GM19043 (cell line): ENCODE results near the gene CIP2A.
"Not testable (repeated sequence)": the region's sequence is repeated elsewhere in the genome, so short reads cannot be mapped to it uniquely, and the experiment has no call there.

ENCODE experiments used
- ATAC-seq: cut with Tn5 transposase; IDR thresholded peaks from one replicate; pipeline ENCODE4 v1.9.1; 2021; ENCODE audit warnings: low read depth; ENCODE audit not compliant: unreplicated experiment

Gene CIP2A

GRCh38 chr3:108589081-108589997 is at the start of gene CIP2A, which contains the start of gene DZIP3:
Gene CIP2A, minus strand, starts transcription at chr3:108589438. Its CDS starts 63 bp downstream, at chr3:108589375.
Gene DZIP3, plus strand, starts transcription at chr3:108589722. Its CDS starts 15,685 bp downstream, at chr3:108605407.
- peak; percentile 93 for ATAC-seq

DNA sequence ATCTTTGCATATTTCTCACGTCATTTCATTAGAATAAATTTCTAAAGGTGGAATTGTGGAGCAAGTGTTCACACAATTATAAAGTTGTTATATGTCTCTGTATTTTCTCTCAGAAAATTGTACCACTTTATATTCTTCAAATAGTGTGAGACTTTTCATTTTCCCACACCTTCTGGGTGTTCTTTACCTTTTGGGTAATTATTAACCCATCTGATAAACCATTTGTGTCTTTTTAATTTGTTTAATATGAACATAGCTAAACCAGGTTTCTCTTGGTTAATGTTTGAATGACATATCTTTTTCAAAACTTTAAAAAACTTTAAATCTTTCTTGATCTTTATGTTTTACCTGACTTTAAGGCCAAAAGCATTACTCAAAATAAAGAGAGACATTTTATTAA is 40.7 kb upstream of the CIP2A start:
- ATAC-seq, result no peak

GRCh38 chr3:108623504-108623903 is 34.3 kb upstream of the CIP2A start:
- ATAC-seq, result no peak

GRCh38 chr3:108620250-108620649 is 31.0 kb upstream of the CIP2A start:
- ATAC-seq, result no peak

DNA sequence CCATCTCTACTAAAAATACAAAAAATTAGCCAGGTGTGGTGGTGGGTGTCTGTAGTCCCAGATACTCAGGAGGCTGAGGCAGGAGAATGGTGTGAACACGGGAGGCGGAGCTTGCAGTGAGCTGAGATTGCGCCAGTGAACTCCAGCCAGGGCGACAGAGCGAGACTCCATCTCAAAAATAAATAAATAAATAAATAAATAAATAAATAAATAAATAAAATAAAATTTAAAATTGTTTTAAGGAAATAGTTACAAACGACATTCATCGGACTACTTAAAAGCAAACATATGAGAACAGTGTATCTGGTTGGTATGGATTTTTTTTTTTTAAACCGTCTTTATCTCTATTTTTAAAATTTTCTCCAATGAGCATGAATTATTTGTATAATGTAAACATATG is 26.9 kb upstream of the CIP2A start:
- not testable (repeated sequence) for ATAC-seq

DNA sequence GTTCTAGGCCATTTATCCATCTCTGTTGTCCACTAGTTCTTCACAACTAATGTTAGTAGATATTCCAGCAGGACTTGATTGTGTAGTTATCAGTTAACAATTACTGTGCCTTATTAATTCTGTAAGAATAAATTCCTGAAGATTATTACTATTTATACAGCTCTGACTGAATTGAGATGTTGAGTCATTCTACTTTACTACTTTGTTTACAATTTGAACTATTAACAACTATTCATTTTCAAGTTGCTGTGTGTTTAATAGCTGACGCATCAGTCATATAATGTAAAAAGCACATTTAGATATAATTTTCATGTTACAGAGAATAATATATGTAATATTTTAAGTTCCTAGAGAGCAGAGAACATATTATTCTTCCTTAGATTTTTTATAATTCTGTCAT is 21.4 kb upstream of the CIP2A start:
- no peak for ATAC-seq

- no peak for ATAC-seq
Measured at GRCh38 chr3:108608750-108609149, 19.5 kb upstream of the CIP2A start.

DNA sequence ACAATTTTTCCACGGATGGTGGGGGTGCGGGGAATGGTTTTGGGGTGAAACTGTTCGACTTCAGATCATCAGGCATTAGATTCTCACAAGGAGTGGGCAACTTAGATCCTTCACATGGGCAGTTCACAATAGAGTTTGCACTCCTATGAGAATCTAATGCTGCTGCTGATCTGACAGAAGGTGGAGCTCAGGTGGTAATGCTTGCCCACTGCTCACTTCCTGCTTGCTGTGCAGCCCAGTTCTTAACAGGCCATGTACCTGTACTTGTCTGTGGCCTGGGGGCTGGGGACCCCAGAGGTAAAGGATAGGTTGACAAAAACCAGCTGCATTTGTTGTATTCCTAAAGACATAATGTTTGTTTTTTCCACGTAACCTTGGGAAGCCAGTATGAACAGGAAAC is 16.3 kb upstream of the CIP2A start:
- no peak for ATAC-seq

DNA sequence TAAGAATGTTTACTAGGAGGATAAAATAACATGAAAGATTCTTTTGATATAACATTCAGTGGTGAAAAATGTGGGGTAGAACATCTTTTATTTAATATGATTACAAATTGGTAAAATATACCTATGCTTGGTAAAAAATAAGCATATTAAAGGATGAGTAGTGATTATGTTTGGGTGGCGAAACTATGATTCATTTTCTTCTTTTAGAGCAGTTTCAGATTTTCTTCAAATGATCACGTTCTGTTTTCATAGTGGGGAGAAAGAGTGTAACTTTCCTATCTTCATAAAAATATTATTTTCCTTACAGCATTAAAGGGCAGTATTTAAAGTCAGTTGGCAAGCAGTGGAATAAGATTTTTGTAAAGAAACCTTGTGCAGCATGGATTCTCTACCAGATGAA is 15.8 kb upstream of the CIP2A start:
- no peak for ATAC-seq

DNA sequence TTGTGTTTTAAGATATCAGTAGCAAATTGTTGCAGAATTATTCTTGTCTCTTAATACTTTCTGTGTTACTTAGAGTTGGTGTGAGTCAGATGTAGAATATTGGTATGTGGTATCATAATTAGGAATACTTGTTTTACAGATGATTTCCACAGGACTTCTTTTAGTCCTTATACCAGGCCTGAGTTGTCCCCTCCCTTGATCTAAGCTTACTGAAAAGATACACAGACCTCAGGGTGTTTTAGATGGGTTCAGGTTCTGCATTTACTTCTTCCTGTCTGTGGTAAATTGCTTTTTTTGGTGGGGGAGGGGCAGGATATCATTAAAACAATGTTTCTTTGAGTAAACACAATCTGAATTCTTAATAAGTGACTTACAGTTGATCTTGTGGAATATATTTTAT is 14.5 kb upstream of the CIP2A start:
- ATAC-seq, result no peak

DNA sequence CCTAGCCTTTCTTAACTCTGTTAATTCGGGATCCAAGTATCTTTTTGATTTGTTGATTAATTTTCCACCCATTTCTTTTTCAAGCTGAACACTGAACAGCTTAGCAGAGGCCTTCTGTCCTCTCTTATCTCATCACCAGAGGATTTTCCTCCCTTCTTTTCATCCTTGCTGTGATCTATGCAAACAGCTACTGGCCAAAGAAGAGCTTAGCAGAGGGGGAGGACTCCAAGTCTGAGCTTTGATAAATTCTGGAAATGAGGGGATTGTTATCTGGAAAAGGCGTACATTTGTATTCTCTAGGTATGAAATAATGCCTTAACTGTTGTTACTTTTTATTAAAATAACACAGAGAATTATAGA is 13.7 kb upstream of the CIP2A start:
- ATAC-seq, result no peak

GRCh38 chr3:108602249-108602934 is 13.2 kb upstream of the CIP2A start:
- ATAC-seq, result no peak

GRCh38 chr3:108599677-108600409 is 10.6 kb upstream of the CIP2A start:
- no peak for ATAC-seq

DNA sequence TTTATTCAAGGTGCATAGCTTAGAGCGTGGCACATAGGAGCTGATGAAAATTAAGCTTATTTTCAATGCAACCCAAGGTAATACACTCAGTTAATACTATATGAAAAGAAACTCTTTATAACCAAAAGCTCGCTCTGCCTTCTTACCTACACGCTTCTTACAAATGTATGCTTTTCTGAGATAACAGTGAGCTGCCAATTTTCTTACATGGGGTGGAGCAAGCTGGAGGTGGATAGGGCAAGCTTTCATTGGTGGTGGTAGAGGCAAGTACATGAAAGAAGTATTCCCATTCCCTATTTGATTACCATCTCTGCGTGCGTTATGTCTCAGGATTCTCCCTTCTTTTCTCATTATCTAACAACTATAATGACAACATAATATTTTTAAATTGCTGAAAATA is 9.1 kb upstream of the CIP2A start:
- ATAC-seq, result no peak

DNA sequence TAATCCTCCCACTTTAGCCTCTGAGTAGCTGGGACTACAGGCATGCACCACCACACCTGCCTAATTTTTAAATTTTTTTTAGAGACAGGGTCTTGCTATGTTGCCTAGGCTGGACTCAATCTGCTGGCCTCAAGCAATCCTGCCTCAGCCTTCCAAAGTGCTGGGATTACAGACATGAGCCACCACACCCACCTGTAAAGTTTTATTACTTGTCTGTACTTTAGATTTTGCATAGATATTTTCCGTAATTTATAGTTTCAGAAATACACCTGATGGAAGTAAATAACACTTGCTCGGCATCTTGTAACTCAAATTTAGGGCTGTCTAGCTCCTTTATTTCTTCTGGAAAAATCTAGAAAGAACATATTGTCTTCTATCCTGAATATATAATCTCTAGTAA is 6.1 kb upstream of the CIP2A start:
- no peak for ATAC-seq

GRCh38 chr3:108590460-108590859 is 1.2 kb upstream of the CIP2A start:
- no peak for ATAC-seq

DNA sequence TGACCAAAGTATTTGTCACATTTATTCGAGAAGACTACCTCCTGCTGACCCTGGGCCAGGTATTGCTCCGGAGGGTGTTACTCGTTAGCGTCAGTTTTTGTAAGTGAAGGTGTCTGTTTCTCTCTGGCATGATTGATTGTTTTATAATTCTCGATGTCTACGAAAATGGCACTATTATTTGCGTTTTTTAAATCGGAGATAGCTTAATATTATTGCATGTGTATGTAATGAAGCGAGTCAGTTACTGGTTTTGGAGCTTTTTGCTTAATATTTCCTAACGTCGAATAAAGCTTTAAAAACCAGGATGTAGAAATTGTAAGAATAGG is 723 bp upstream of the CIP2A start:
- ATAC-seq, result no peak

- no peak for ATAC-seq
Measured at GRCh38 chr3:108588601-108589000, 637 bp downstream of the CIP2A start.

- ATAC-seq, result no peak
Measured at GRCh38 chr3:108578064-108578463, 11.2 kb downstream of the CIP2A start.

DNA sequence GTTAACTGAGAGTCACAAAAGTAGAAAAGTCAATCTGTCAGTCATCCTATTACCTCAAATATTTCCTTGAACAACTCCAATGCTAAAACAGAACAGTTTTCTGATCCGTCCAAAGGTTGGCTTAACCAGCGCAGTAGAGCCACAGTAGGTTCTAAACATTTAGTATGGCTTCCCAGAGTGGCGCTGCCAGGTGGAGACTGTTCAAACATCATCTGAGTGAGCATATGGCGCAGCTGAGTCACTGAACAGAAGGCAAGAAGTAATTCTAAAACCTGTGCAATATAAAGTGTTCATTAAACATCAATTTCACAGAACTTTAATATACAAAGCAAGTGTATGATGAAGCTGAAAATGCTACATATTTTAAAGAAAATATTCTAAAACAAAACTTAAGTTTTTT is 19.9 kb downstream of the CIP2A start:
- no peak for ATAC-seq

GRCh38 chr3:108566599-108566998 is 22.6 kb downstream of the CIP2A start:
- no peak for ATAC-seq
